ENCODE data around the gene ANKH.

DNA sequence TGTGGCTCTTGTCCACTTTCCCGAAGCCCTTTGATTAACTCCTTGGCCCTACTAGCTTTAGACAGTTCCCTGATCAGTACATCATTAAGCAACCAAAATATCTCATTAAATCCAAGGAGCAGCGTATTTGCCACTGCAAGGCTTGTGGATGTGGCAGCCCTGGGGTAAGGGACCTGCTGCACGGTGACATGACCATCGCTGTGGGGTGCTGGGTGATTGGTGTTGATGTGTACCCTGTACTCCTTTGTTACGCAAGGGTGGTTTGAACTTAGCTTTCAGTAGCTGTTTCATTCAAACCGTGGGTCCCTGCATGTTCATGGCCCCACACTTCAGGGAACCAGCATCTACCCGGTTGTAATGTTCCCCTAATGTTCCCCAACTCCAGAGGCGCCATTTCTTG is 166.0 kb downstream of the ANKH start:
- TF ChIP-seq, protein P1, sequence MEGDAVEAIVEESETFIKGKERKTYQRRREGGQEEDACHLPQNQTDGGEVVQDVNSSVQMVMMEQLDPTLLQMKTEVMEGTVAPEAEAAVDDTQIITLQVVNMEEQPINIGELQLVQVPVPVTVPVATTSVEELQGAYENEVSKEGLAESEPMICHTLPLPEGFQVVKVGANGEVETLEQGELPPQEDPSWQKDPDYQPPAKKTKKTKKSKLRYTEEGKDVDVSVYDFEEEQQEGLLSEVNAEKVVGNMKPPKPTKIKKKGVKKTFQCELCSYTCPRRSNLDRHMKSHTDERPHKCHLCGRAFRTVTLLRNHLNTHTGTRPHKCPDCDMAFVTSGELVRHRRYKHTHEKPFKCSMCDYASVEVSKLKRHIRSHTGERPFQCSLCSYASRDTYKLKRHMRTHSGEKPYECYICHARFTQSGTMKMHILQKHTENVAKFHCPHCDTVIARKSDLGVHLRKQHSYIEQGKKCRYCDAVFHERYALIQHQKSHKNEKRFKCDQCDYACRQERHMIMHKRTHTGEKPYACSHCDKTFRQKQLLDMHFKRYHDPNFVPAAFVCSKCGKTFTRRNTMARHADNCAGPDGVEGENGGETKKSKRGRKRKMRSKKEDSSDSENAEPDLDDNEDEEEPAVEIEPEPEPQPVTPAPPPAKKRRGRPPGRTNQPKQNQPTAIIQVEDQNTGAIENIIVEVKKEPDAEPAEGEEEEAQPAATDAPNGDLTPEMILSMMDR (conservative IDR thresholded peaks at IDR 0.05; ENCODE audit: low read length): no peak
- no peak for TF ChIP-seq EZH2phosphoT487 (IDR thresholded peaks at IDR 0.05; ENCODE audit: borderline replicate concordance)
